Endothelial cell of umbilical vein (primary cell): Measurements from ENCODE around the gene ANKS1A. TPM values are rescaled to one million over a fixed set of nuclear protein-coding genes. Genes with fewer than 3 reads are reported as not detected.

ENCODE experiments used
- BruUV-seq: library from RNA; stranded (reverse); fragments of 400-500 nt; replicated peaks from 2 replicates; lab custom pipeline; 2021; lab: Mats Ljungman, UMichigan
- CTCF ChIA-PET: fragments of 300-600, 350-600 bp; sonication (Branson Sonifier 250); formaldehyde crosslinking; loops from one replicate; lab custom pipeline; 2021; ENCODE audit warnings: antibody characterized with exemption, inconsistent platforms; lab: Charles Lee
- POLR2A ChIA-PET: fragments of 300-600, 350-600 bp; sonication (Branson Sonifier 250); formaldehyde crosslinking; loops from one replicate; lab custom pipeline; 2021; ENCODE audit warnings: antibody characterized with exemption, inconsistent platforms; lab: Charles Lee
- DNase-seq: peaks from one replicate; pipeline ENCODE4 v3.0.0-alpha.2; 2011; ENCODE audit warnings: low read depth, low spot score
- FAIRE-seq: peaks from 2 replicates; lab custom pipeline; 2011; peaks lifted over from hg19 to GRCh38; lab: Jason Lieb, UNC
- H2AFZ ChIP-seq: 2 replicates; pipeline ENCODE4 v1.6.0; 2012; ENCODE audit warnings: low read depth, low read length, control low read depth, inconsistent platforms
- H3K27ac ChIP-seq: 2 replicates; pipeline ENCODE4 v1.5.1; 2011; ENCODE audit warnings: low read depth, mild to moderate bottlenecking, control low read depth, low read length, moderate library complexity; ENCODE audit not compliant: insufficient read depth
- H3K27me3 ChIP-seq, 2 experiments: 2 replicates each; pipeline versions ENCODE4 v1.6.0 to v1.6.1; 2011; ENCODE audit warnings: low read length in 2 of 2, mixed read lengths in 1 of 2; ENCODE audit not compliant: control insufficient read depth in 2 of 2, insufficient read depth in 2 of 2
- H3K36me3 ChIP-seq, 2 experiments: 2 replicates in 1 of 2; 3 replicates in 1 of 2; pipeline ENCODE4 v1.5.1; 2011; ENCODE audit warnings: low read length in 2 of 2, mild to moderate bottlenecking in 1 of 2, moderate library complexity in 1 of 2; ENCODE audit not compliant: control insufficient read depth in 2 of 2, insufficient read depth in 2 of 2; ENCODE audit errors: extremely low read depth in 1 of 2
- H3K4me1 ChIP-seq: 3 replicates; pipeline ENCODE4 v1.5.1; 2011; ENCODE audit warnings: mild to moderate bottlenecking, low read length; ENCODE audit not compliant: control insufficient read depth, insufficient read depth; ENCODE audit errors: extremely low read depth
- H3K4me2 ChIP-seq: 2 replicates; pipeline ENCODE4 v1.6.1; 2011; ENCODE audit warnings: low read length, control low read depth, mixed read lengths; ENCODE audit not compliant: insufficient read depth
- H3K4me3 ChIP-seq, 3 experiments: fragments of 200-600 bp in 1 of 3; sonication (generic), shearing (Covaris generic) in 1 of 3; replicated peaks in 1 of 3; 2 replicates each; pipeline ENCODE4 v1.5.1; 2011 to 2016; ENCODE audit warnings: control low read depth in 3 of 3, low read length in 3 of 3, mild to moderate bottlenecking in 2 of 3, inconsistent platforms in 1 of 3, low read depth in 1 of 3, moderate library complexity in 1 of 3; ENCODE audit not compliant: insufficient read depth in 1 of 3
- H3K79me2 ChIP-seq: 2 replicates; pipeline ENCODE4 v1.6.0; 2012; ENCODE audit warnings: low read length, inconsistent platforms; ENCODE audit not compliant: control insufficient read depth, insufficient read depth
- H3K9ac ChIP-seq: replicated peaks from 2 replicates; pipeline ENCODE3; 2011; ENCODE audit warnings: low read length, control low read depth; ENCODE audit not compliant: insufficient read depth; ENCODE audit errors: extremely low read depth
- H3K9me1 ChIP-seq: replicated peaks from 3 replicates; pipeline ENCODE4 v1.6.0; 2011; ENCODE audit warnings: mild to moderate bottlenecking, low read length; ENCODE audit not compliant: control insufficient read depth, insufficient read depth; ENCODE audit errors: extremely low read depth
- H3K9me3 ChIP-seq: replicated peaks from 2 replicates; pipeline ENCODE4 v1.5.1; 2012; ENCODE audit warnings: low read length, inconsistent platforms; ENCODE audit not compliant: control insufficient read depth, insufficient read depth
- H4K20me1 ChIP-seq: replicated peaks from 2 replicates; pipeline ENCODE3; 2011; ENCODE audit warnings: mild to moderate bottlenecking, low read length; ENCODE audit not compliant: control insufficient read depth, insufficient read depth; ENCODE audit errors: extremely low read depth
- CTCF ChIP-seq, 2 donors: IDR thresholded peaks; 1 replicate in 1 of 2; 2 replicates in 1 of 2; pipeline ENCODE4 v1.5.1; 2011; ENCODE audit warnings: low read length in 2 of 2, mild to moderate bottlenecking in 2 of 2, moderate library complexity in 2 of 2, control low read depth in 1 of 2, inconsistent platforms in 1 of 2, low read depth in 1 of 2; ENCODE audit not compliant: insufficient read depth in 1 of 2; ENCODE audit errors: extremely low read depth in 1 of 2
- EZH2 ChIP-seq: IDR thresholded peaks from 2 replicates; pipeline ENCODE4 v1.6.1; 2012; ENCODE audit warnings: borderline replicate concordance, low read depth, mild to moderate bottlenecking, moderate library complexity, low read length, inconsistent platforms; ENCODE audit not compliant: severe bottlenecking
- FOS ChIP-seq: IDR thresholded peaks from 2 replicates; pipeline ENCODE4 v1.6.1; 2011; ENCODE audit warnings: mild to moderate bottlenecking, low read length, moderate library complexity, borderline replicate concordance; ENCODE audit not compliant: insufficient read depth
- GATA2 ChIP-seq: IDR thresholded peaks from 2 replicates; pipeline ENCODE4 v1.7.0; 2011; ENCODE audit warnings: low read depth, mild to moderate bottlenecking, moderate library complexity, mixed read lengths, low read length; ENCODE audit not compliant: insufficient read length, insufficient read depth
- JUN ChIP-seq: IDR thresholded peaks from 2 replicates; pipeline ENCODE4 v1.6.1; 2011; ENCODE audit warnings: borderline replicate concordance, low read depth; ENCODE audit not compliant: insufficient read length, insufficient read depth
- MAX ChIP-seq: IDR thresholded peaks from 2 replicates; pipeline ENCODE4 v1.6.1; 2011; ENCODE audit not compliant: insufficient read depth, insufficient read length
- MYC ChIP-seq: IDR thresholded peaks from one replicate; pipeline ENCODE4 v1.6.1; 2011; ENCODE audit warnings: mild to moderate bottlenecking, low read depth, low read length
- POLR2A ChIP-seq: IDR thresholded peaks from 2 replicates; pipeline ENCODE4 v1.6.1; 2012; ENCODE audit warnings: low read depth, mild to moderate bottlenecking, control low read depth, low read length
- POLR2AphosphoS5 ChIP-seq: IDR thresholded peaks from 2 replicates; pipeline ENCODE4 v1.6.1; 2012; ENCODE audit warnings: low read depth, mild to moderate bottlenecking, control low read depth, low read length, moderate library complexity; ENCODE audit not compliant: insufficient read depth
- dilution Hi-C: fragments of 300-500 bp; cut with MboI; formaldehyde crosslinking; loops from one replicate; pipeline ENCODE4 v1.15.0; 2019; ENCODE audit warnings: low sequenced_read_pairs; ENCODE audit not compliant: extremely low pct_ligation_motif_present
- intact Hi-C: fragments of 100-400 bp; cut with micrococcal nuclease; formaldehyde crosslinking; loops from one replicate; pipeline ENCODE4 v1.10.0; 2022
- polyA plus RNA-seq, 4 experiments: library from polyadenylated mRNA; depleted of rRNA in 3 of 4; stranded (reverse) in 3 of 4; unstranded in 1 of 4; fragments of >200 nt; gene quantifications; 2 replicates each; pipeline versions ENCODE4 v1.2.1 to v1.2.3, GENCODE V29; 2011 to 2012; ENCODE audit warnings: missing spikeins in 1 of 4
- total RNA-seq: library from RNA; stranded (reverse); gene quantifications from 2 replicates; pipeline ENCODE4 v1.2.3, GENCODE V29; 2021

ANKS1A gene
- total and polyA plus RNA-seq, 2 donors (not counting 3 experiments of a cell fraction or from before 2014, with no cell fraction given) = 8.9 to 26.1 TPM

GRCh38 chr6:34916348-34916967 is 27.4 kb downstream of the ANKS1A start:
- no peaks in the 10 kb centered on the region for H3K27me3 ChIP-seq
- H3K27ac ChIP-seq = no peak overlapping the region
- dilution Hi-C loops (no loop called here), intact Hi-C loops (no loop called here)
- FAIRE-seq = no peak
- peaks cover 27% of the 10 kb centered on the region for H3K4me1 ChIP-seq
- TF ChIP-seq FOS (no peak), JUN (no peak), MYC (no peak), GATA2 (no peak), POLR2AphosphoS5 (no peak), MAX (no peak), CTCF (IDR thresholded peaks at IDR 0.05; ENCODE audit: extremely low read depth in 1 of 2, insufficient read depth in 1 of 2, low read depth in 1 of 2, low read length in 2 of 2) (no peak), EZH2 (no peak), POLR2A (no peak)
- no peak overlapping the region for H3K4me3 ChIP-seq
- BruUV-seq = no TSS peak
- H4K20me1 ChIP-seq = no peaks in the 10 kb centered on the region
- H2AFZ ChIP-seq = no peak overlapping the region
- ChIA-PET POLR2A (no interaction called here), CTCF (no interaction called here)
- no peaks in the 10 kb centered on the region for H3K9me3 ChIP-seq
- H3K9me1 ChIP-seq = no peaks in the 10 kb centered on the region
- peaks cover 5% of the 10 kb centered on the region for H3K79me2 ChIP-seq
- H3K4me2 ChIP-seq = no peak overlapping the region
- no peaks in the 10 kb centered on the region for H3K36me3 ChIP-seq
- H3K9ac ChIP-seq = no peak overlapping the region
- DNase-seq = no peak
